Measurements from ENCODE around the gene TNRC6A.

GRCh38 chr16:24698308-24698707 lies 31.1 kb upstream of the TNRC6A start:
- TF ChIP-seq RXRA (IDR thresholded peaks at IDR 0.05) (no peak), CTCF (IDR thresholded peaks at IDR 0.05; ENCODE audit: low read depth, low read length, missing input control) (no peak)

Measured in liver (tissue), 3 donors.